NCI-H2227 (cell line): Measurements from ENCODE around the gene INSC.

Source experiments
- DNase-seq: peaks from one replicate; lab custom pipeline; 2025; ENCODE audit not compliant: unreplicated experiment; lab: John Stamatoyannopoulos, UW

Gene INSC

DNA sequence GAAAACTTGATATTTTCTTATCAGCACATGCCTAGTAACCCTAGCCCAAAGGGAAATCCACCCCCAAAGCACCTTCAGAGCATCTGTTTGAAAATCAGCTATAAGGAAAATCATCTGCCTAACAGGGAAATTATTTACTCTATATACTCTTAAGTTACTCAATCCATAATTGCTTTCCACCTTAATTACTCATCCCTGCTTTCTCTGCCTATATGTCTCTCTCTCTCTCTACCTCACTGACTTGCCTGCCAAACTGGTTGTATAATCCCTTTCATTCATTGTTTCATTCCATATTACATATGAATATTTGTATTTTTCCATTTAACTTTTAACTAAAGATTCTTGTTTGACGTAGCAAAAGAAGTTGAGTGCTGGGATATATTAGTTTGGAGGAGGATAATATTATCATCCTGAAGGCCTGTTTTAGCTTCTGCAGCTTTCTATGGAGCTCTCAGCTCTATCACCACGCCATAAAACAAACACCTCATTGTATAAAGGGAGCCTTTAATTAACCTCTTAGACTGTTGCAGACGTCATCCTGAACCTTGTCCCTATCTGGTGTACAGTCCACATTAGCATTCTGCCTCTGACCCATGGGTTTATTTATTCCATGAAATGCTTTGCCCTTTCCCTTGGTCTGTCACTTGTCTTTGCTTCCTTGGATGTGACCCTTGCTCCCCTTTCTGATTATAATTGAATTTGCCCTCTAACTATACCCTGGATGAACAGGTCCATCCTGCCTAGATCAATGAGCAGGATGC, 98.9 kb downstream of the INSC start:
- DNase-seq, result no peak

DNA sequence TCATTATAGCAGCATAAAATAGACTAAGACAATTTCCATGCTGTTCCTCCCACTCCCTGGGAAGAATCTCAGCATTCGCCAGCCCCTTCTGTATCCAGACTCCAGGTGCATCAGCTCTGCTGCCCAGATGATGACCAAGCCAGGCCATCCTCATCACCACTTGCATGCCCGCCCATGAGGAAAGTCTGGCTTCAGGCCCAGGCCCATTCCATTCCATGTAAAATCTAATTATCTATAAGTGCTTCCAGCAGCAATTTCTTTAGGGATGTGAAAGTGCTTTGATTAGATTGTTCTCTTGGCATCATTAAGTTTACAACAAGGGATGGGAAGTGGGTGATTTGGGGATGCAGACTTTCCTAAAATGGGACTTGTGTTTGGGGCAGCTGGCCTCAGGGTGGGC, 100.3 kb downstream of the INSC start:
- DNase-seq, result no peak

DNA sequence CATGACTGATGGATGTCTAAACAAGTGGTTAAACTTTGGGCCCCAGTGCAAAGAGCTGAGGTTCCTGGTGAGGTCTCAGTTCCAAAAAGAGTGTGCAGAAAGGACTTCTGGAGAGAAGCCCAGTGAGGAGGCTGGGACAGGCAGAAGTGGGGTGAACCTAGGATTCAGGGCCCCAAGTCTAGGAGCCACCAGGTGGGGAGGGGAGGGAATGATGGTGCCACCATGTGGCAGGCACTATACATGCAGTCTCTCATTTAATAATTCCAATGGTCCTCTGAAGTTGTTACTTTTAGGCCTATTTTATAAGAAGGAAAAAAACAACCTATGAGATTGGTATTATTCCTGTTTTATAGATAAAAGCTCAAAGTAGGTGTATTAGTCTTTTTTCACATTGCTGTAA, 102.0 kb downstream of the INSC start:
- no peak for DNase-seq

DNA sequence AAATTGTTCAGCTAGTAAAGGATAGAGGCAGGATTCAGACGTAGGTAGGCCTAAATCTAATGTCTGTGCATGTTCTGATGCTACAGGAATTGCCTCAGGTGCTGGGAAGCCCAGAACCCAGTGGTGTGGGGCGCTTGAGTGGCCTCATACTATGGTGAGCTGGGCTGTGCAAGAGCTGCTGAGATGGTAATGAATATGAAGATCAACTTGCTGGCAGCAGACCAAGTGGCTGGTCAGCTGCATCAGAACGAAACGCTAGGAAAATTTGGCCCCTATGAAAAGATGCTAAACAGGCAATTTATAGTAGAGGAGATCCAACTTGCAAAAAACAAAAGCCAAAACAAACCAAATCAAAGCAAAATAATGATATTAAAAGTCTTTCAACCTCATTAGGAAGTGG, 102.7 kb downstream of the INSC start:
- no peak for DNase-seq

DNA sequence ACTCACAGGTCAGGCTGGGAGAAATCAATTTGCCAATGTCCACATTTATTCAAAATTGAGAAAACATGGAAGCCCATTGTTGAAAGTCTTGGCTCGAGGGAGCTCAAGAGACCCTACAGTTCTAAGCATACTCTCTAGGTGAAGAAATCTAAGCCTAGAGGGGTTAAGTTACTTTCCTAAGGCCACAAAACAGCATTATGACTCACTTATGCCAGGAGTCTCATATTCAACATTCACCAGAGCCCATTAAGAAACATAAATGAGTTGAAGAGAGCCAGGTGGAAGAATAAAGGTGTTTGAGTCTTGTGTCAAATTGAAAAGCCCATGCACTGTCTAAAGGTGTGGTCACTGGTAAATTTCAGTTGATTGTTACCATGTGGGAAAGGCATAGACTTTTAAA, 108.1 kb downstream of the INSC start:
- no peak for DNase-seq

DNA sequence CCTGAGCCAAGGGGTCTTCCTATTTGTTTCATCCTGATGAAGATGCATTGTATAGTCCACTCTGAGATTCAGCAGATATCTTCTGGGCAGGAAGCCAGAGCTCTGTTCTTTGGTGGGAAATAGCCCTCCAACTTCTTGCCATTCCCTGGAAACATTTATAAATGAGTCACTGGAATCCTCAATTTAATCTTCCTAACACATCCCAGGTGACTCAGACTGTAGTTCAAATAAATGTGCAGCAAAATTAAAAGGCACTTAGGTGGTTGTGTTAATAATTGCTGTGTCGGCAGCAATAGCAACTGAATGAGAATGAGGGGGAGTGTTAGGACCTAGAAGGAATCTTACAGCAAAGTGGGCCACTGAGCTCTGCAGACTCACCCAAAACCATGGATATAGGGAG, 108.6 kb downstream of the INSC start:
- DNase-seq, result no peak

DNA sequence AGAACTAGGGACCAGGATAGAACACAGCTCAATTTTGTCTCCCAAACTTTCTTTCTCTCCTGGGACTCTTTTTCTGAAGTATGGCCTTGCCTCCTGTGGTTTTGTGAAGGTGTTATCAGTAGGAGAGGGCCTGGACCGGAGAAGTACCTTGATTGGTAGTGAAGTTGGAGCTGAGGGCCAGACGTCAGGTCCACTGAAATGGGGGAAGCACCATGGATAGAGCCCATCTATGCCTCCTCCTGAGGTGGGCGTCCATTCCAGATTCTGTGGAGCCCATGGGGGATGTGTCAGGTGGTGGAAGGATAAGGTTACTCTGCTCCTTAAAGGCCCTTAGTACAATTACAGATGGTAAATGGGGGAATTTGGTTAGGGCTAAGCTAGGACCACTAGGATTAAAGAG, 109.7 kb downstream of the INSC start:
- no peak for DNase-seq

DNA sequence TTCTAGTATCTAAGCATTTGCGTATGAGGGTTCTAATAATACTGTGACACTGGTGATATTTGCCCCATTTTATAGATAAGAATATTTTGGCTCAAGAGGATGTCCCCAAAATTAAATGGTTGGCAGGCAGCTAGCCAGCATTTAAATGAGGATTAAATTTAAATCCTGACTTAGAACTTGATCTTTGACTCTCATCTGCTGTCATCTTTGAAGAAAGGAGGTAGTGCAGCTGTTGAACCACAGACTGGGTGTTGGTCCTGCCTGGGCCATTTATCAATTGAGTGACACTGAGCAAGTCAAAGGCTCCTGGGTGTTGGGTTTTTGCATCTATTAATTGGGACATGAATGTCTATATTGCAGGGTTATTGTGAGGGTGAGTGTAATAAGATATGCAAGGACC, 112.3 kb downstream of the INSC start:
- no peak for DNase-seq

DNA sequence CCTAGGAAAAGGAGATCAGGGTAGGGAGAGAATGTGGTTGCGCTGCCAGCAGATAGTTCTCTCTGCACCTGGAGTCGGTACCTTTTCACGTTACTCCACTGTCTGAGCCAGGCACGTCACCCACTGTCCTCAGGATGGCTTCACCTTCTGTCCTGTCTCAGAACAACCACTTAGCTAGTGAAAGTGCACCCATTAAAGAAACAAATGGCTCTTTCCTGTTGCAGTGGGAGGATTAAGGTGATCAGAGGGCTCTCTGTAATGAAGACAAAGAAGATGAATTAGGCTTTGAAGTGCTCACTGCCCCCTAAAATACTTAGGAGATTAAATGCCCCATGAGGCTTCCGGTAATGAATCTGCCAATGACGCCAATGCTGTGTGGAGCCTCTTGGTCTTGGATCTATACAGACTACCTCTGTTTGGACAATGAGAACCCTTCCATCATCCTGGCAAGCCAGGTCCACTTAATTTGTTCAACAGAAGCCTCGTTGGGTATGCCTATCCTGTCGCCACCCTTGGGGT, 113.7 kb downstream of the INSC start:
- no peak for DNase-seq

DNA sequence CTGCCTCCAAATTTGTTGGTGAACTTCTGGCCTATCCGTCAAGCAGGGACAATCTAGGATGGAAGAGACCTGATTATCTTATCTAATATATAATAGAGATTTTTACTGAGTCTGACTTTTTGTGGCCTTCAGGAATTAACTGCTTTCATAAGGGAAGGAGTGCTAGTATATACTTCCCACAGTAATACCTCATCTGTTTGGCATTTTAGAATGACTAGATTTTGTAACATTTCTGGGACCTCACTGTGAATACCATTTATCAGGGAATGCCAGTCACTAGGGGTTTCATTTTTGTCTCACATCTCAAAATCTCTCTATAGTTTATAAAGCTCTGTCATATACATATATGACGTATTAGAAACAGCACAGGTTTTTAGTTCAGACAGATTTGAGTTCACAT, 114.3 kb downstream of the INSC start:
- DNase-seq, result no peak

DNA sequence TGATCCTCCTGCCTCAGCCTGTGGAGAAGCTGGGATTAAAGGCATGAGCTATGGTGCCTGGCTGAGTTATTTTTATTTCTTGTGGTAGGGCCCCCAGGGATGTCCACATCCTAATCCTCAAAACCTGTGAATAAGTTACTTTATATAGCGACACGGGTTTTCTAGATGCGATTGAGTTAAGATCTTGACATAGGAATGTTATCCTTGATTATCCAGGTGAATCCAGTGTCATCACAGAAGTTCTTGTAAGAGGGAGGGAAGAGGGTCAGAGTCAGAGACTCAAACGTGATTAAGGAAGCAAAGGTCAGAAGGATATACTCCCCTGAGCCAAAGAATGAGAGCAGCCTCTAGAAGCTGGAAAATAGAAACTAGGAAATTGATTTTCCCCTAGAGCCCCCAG, 117.8 kb downstream of the INSC start:
- DNase-seq, result no peak

DNA sequence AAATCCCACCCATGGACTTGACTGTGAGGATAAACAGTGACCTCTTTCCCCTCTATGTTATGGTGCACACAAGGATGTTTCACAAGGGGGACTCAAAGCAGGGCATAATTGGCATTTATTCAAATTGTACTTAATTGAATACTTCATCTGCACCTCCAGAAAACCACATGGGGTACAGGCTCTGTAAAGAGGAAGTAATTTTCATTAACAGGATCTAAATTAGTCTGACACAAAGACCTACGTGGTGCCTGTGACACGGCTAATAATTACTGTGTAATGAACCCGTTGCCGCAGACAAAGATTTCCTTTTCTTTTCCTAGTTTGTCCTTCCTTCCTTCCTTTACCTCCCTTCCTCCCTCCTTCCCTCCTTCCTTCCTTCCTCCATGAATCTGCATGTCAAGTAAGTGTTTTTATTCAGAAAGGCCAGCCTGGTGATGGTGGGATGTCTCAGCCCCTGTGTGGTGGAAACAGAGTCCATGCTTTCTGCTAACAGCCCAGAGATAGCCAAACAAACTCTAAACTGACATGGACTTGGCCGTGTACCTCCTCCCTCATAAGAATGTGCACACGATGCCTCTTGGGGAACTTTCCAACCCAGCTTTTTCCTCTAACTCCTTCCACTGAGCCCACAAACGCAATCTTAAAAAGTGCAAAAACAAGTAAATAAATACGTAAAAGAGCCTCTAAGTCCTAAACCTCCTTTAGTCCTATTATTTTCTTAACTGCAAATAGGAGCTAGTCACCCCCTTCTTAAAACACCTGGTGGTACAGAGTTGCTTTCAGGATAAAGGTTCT, 118.8 kb downstream of the INSC start:
- DNase-seq, result no peak

DNA sequence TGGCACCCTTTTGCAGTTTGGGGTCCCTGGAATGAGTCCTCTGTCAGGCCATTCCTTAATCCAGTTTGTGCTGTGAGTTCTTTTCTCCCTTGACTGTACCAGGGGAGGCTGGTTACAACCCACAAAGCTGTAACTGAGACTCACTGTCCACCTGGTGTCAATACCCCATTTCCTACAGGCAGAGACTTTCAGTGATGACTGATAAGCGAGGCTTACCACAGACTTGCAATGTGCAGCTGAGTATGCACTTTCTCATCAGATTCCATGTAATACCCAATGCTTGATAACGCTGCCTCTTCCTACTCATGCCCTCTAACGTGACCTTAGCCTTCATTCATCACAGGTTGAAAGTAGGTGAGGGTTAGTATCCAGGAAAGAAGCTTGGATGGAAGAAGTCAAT, 120.1 kb downstream of the INSC start:
- no peak for DNase-seq

DNA sequence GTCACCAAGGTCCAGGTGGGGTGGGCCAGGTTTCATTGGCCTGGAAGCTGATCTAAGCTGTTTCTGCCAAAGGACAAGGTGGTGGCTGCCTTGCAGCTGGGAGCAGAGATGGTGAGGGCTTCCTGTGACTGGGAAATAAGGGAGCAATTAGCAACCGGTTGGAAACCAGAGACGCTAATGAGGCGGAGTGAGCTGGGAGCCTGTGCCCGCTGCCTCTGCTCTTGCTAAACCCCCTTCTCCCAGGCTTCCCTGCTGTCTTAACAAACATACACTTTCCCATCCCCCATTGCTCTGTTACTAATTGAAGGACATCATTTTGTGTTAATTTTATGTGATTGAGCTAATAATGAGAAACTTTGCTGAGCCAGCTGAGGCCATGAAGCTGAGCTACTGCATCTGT, 121.8 kb downstream of the INSC start:
- no peak for DNase-seq

DNA sequence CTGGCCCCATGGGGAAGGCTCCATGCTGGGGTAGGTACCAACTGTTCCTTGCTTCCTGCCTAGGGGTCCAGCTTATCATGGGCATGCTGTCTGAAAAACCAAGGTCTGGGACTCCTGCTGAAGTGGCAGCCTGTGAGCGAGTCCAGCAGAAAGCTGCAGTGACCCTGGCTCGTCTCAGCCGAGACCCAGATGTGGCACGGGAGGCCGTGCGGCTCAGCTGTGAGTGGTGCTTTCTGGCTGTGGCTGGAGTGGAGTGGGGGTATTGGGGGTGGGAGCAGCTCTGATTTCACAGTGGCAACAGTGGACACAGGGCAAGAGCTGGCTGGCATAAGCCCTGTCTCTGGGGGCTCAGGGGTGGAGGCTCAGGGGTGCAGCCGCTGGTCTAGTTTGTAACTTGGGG, 124.1 kb downstream of the INSC start:
- no peak for DNase-seq

DNA sequence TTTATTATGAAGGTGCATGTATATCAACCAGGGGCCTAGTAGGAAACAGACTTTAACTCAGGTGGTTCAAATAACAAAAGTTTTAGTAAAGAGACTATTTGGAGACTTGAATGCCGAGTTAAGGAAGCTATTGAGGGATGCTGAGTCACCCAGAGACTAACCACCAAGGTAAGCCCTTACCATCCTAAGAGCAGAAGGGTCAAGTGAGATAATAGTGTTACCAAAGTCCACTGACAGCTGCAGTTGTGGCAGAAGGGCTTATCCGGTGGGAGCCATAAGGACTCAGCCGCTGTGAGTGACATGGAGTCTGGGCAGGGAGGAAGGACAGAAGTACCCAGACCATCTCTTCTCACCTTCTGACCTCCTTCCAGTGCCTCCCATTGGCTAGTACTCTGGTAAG, 134.0 kb downstream of the INSC start:
- no peak for DNase-seq

DNA sequence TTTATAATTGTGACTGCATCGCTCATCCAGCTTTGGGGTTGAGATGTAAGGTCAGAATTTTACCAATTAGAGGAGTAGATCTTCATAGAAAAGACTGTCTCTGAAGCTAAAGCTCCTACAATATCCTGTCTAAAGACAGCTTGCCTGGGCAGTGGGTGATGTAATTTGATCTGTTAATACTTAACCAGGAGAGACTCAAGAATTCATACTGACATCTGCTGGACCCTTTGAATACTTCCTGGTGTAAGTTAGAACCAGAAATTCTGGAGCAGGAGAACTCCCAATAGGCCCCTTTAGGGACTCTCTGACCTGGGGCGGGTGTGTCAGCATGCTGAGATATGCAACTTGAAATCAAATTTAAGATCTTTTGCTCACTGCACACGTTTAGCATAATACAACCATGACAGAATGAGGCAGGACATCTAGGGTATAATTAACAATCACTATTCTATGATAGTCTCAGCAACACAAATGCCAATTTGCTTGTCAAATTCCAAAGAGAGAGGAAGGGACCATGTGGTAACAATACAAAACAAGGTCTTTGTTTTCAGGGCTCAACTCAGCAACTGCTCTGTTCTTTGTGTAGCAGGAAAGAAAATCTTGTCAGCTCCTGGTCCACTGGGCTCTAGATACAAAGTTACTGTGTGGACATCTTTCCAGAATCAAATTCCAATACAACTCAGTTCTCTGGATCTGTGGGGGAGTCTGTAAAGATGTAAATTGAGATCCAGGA, 143.9 kb downstream of the INSC start:
- peak; percentile 77 for DNase-seq

DNA sequence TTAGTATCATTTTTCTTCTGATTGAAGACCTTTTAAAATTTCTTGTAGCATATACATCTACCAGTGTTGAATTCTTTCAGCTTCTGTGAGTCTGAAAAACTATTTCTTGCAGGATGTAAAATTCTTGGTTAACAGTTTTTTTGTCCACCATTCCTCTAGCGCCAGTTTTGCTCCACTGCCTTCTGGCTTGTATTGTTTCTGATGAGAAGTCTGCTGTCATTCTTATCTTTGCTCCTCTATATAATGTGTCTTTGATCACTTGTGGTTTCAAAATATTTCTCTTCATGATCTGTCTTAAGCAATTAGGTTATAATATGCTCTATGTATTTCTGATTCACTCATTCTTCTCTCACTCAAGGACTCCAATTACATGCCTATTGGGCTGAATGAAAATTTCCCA, 152.3 kb downstream of the INSC start:
- no peak for DNase-seq

DNA sequence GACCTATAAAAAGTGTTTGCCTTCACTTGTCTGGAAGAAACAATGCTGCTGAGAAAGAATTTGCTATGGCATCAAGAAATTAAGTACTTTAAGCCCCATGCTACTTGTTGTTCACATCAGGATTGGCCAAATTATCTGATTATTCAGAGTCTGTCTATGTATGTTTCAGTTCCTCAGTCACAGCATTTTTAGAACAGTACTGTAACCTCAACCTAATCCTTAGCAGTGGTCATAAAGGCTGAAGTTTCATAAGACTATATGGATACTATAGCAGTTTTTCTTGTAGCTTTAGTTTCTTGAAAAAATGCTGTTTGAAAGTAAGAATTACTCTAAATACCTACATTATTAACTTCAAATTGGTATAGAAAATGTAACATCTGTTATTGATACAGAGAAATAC, 153.9 kb downstream of the INSC start:
- DNase-seq, result no peak

DNA sequence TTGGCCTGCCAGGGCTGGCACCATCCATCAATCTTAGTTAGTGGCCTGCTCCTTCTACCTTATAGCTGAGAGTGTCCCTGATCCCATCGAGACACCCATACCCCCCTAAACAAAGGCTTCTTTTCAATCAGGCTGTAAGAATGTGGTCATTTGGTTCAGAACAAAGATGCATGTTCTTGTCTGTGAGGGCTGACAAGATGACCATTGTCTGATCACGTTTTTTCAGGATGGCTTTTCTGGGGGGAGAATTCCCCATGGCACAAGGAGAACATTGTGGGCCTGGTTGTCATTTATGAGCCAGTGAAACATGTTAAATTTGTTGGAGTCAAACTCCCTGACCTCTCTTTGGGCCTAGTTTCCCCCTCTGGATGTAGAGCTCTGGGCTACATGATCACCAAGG, 160.4 kb downstream of the INSC start:
- no peak for DNase-seq

DNA sequence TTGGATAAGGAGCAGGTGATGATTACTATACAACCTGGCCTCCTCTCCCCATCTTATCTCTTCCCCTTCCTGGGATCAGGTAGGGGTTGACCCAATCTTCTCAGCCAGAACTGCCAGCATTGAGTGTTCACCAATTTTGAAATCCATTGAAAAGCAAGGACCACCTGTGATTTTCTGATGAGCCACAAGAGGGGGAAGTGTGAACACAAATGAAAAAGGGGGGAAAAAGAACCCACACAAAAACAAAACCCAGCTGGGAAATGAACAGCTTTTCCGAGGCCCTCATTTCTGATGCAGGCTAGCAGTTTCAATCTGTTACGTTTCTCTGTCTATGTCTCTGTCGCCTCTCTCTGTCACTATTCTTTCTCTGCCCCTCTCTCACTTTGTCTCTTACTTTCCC, 161.9 kb downstream of the INSC start:
- peak; percentile 65 for DNase-seq

DNA sequence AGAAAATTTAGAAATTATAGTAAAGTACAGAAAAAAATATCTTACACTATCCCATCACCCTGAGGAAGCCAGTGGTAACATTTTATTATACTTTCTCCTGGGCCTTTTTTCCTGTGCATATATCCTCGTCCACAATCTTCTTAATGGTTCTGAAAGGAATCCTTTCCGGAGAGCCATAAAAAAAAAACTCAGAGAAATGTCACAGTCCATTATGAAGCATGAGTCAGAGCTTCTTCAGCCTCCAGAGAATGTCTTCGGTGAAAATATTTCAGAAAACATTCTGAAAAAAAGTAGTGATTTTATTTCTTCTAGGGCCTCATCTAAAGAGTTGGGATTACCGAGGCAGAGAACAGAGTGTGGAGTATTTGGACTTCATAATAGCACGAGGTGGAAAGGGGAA, 163.4 kb downstream of the INSC start:
- no peak for DNase-seq
